Astrocyte (in vitro differentiated cells and primary cell): Measurements from ENCODE around the gene COG5. TPM values are rescaled to one million over a fixed set of nuclear protein-coding genes. Genes with fewer than 3 reads are reported as not detected.

Experiments used
- DNase-seq: peaks from one replicate; pipeline ENCODE4 v3.0.0-alpha.2; 2010; ENCODE audit warnings: low read depth
- FAIRE-seq: peaks from 2 replicates; lab custom pipeline; 2011; peaks lifted over from hg19 to GRCh38; lab: Jason Lieb, UNC
- H2AFZ ChIP-seq: 2 replicates; pipeline ENCODE4 v1.6.0; 2012; ENCODE audit warnings: low read depth, low read length, inconsistent platforms
- H3K27ac ChIP-seq: 2 replicates; pipeline ENCODE4 v1.5.1; 2011; ENCODE audit warnings: low read depth, low read length, inconsistent platforms
- H3K27me3 ChIP-seq: 2 replicates; pipeline ENCODE4 v1.6.0; 2011; ENCODE audit warnings: low read length, inconsistent platforms; ENCODE audit not compliant: insufficient read depth
- H3K36me3 ChIP-seq: 2 replicates; pipeline ENCODE4 v1.5.1; 2011; ENCODE audit warnings: low read length, inconsistent platforms; ENCODE audit not compliant: insufficient read depth
- H3K4me1 ChIP-seq: 2 replicates; pipeline ENCODE4 v1.5.1; 2011; ENCODE audit warnings: low read length, inconsistent platforms; ENCODE audit not compliant: insufficient read depth
- H3K4me2 ChIP-seq: 2 replicates; pipeline ENCODE4 v1.6.0; 2012; ENCODE audit warnings: low read length, inconsistent platforms
- H3K4me3 ChIP-seq: 2 replicates; pipeline ENCODE4 v1.5.1; 2011; ENCODE audit warnings: low read depth, mild to moderate bottlenecking, low read length, inconsistent platforms; ENCODE audit not compliant: insufficient read depth
- H3K79me2 ChIP-seq: 2 replicates; pipeline ENCODE4 v1.6.0; 2012; ENCODE audit warnings: mild to moderate bottlenecking, low read length, inconsistent platforms; ENCODE audit not compliant: insufficient read depth
- H3K9ac ChIP-seq: 2 replicates; pipeline ENCODE4 v1.6.0; 2012; ENCODE audit warnings: mild to moderate bottlenecking, low read length, inconsistent platforms
- H3K9me3 ChIP-seq: 2 replicates; pipeline ENCODE4 v1.5.1; 2012; ENCODE audit warnings: low read depth, mild to moderate bottlenecking, low read length, inconsistent platforms; ENCODE audit not compliant: insufficient read depth
- H4K20me1 ChIP-seq: 2 replicates; pipeline ENCODE4 v1.6.0; 2012; ENCODE audit warnings: low read length, inconsistent platforms; ENCODE audit not compliant: insufficient read depth
- H3K27ac Mint-ChIP-seq: one replicate; pipeline ENCODE4 v1.8.0; 2021; ENCODE audit warnings: mild to moderate bottlenecking, mixed read lengths; ENCODE audit not compliant: unreplicated experiment
- H3K27me3 Mint-ChIP-seq: one replicate; pipeline ENCODE4 v1.8.0; 2021; ENCODE audit warnings: low read depth, mixed read lengths; ENCODE audit not compliant: unreplicated experiment
- H3K36me3 Mint-ChIP-seq: one replicate; pipeline ENCODE4 v1.8.0; 2021; ENCODE audit warnings: low read depth, mixed read lengths; ENCODE audit not compliant: unreplicated experiment
- H3K4me1 Mint-ChIP-seq: one replicate; pipeline ENCODE4 v1.8.0; 2021; ENCODE audit warnings: low read depth, mixed read lengths; ENCODE audit not compliant: unreplicated experiment
- H3K4me3 Mint-ChIP-seq: one replicate; pipeline ENCODE4 v1.8.0; 2021; ENCODE audit warnings: mild to moderate bottlenecking, moderate library complexity, mixed read lengths; ENCODE audit not compliant: unreplicated experiment
- H3K9me3 Mint-ChIP-seq: one replicate; pipeline ENCODE4 v1.8.0; 2021; ENCODE audit warnings: mild to moderate bottlenecking, mixed read lengths; ENCODE audit not compliant: unreplicated experiment
- EZH2 ChIP-seq: IDR thresholded peaks from 2 replicates; pipeline ENCODE4 v1.6.1; 2012; ENCODE audit warnings: mild to moderate bottlenecking, low read length, inconsistent platforms; ENCODE audit not compliant: insufficient read depth
- total RNA-seq: library from RNA; stranded (reverse); gene quantifications from 2 replicates; pipeline ENCODE4 v1.2.1, GENCODE V29; 2021
- TF ChIP-seq, protein P1 (sequence below): IDR thresholded peaks from 2 replicates; pipeline ENCODE4 v1.5.1; 2011; ENCODE audit warnings: low read depth, mild to moderate bottlenecking, inconsistent platforms, low read length, moderate library complexity; ENCODE audit not compliant: insufficient read depth

COG5 gene
- total RNA-seq, 1 donor from 2014 or later = 57.1 TPM

DNA sequence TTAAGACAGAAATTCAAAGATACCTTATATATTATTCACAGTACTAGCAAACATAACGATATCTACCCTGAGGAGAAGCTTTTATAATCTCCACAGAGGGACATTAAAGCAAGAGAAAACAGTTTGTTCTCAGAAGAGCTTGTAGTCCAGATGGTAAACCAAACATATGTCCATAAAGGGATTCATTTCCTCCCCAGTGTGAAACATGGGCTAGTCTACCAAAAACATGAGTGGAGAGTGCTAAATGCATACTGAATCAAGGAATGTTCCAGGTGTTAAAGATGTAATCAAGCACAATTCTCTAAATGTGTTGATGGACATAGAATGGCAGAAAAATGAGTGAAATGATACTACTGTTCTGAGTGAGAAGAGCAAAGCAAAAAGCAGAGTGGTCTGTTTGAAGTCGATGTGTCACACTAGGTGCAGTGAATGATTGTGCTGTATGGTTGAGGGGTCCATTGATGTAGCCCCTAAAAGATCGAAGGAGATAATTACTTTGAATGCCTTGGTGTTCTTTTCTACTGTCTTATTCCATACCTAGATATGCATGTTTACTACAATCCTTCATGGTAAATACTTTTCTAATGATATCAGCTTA is 41.6 kb upstream of the COG5 start:
- no peaks in the 10 kb centered on the region for H3K27me3 ChIP-seq
- H3K4me1 ChIP-seq = no peaks in the 10 kb centered on the region
- no peak overlapping the region for H3K27ac Mint-ChIP-seq
- TF ChIP-seq, protein P1, sequence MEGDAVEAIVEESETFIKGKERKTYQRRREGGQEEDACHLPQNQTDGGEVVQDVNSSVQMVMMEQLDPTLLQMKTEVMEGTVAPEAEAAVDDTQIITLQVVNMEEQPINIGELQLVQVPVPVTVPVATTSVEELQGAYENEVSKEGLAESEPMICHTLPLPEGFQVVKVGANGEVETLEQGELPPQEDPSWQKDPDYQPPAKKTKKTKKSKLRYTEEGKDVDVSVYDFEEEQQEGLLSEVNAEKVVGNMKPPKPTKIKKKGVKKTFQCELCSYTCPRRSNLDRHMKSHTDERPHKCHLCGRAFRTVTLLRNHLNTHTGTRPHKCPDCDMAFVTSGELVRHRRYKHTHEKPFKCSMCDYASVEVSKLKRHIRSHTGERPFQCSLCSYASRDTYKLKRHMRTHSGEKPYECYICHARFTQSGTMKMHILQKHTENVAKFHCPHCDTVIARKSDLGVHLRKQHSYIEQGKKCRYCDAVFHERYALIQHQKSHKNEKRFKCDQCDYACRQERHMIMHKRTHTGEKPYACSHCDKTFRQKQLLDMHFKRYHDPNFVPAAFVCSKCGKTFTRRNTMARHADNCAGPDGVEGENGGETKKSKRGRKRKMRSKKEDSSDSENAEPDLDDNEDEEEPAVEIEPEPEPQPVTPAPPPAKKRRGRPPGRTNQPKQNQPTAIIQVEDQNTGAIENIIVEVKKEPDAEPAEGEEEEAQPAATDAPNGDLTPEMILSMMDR = no peak
- no peak for TF ChIP-seq EZH2
- H3K9me3 Mint-ChIP-seq = no peaks in the 10 kb centered on the region
- FAIRE-seq = peak; percentile 65
- no peaks in the 10 kb centered on the region for H3K4me1 Mint-ChIP-seq
- no peak overlapping the region for H3K27ac ChIP-seq
- no peak overlapping the region for H2AFZ ChIP-seq
- H3K9me3 ChIP-seq = no peaks in the 10 kb centered on the region
- H4K20me1 ChIP-seq = no peaks in the 10 kb centered on the region
- H3K4me3 ChIP-seq = no peak overlapping the region
- peaks cover 5% of the 10 kb centered on the region for H3K36me3 Mint-ChIP-seq
- no peak for DNase-seq
- peaks cover 24% of the 10 kb centered on the region for H3K36me3 ChIP-seq
- no peak overlapping the region for H3K4me3 Mint-ChIP-seq
- H3K4me2 ChIP-seq = no peak overlapping the region
- no peak overlapping the region for H3K9ac ChIP-seq
- no peaks in the 10 kb centered on the region for H3K79me2 ChIP-seq
- no peaks in the 10 kb centered on the region for H3K27me3 Mint-ChIP-seq

- Histone ChIP-seq H2AFZ (no peak overlapping the region), H3K4me2 (no peak overlapping the region), H3K79me2 (no peaks in the 10 kb centered on the region), H4K20me1 (no peaks in the 10 kb centered on the region), H3K9ac (no peak overlapping the region), H3K4me1 (peaks cover 11% of the 10 kb centered on the region), H3K4me3 (no peak overlapping the region), H3K27ac (no peak overlapping the region), H3K36me3 (peaks cover 19% of the 10 kb centered on the region), H3K9me3 (no peaks in the 10 kb centered on the region), H3K27me3 (no peaks in the 10 kb centered on the region)
- Mint-ChIP-seq H3K27ac (no peak overlapping the region), H3K36me3 (peaks cover 3% of the 10 kb centered on the region), H3K4me3 (no peak overlapping the region), H3K27me3 (no peaks in the 10 kb centered on the region), H3K9me3 (no peaks in the 10 kb centered on the region), H3K4me1 (peaks cover under 1% of the 10 kb centered on the region)
- TF ChIP-seq EZH2 = no peak
- TF ChIP-seq, protein P1 = no peak
- FAIRE-seq = no peak
- no peak for DNase-seq
Observed at GRCh38 chr7:107600816-107601215, 37.1 kb upstream of the COG5 start.

- Histone ChIP-seq H3K79me2 (no peaks in the 10 kb centered on the region), H3K9ac (no peak overlapping the region), H3K4me1 (peaks cover 22% of the 10 kb centered on the region), H3K4me3 (no peak overlapping the region), H2AFZ (no peak overlapping the region), H3K4me2 (no peak overlapping the region), H4K20me1 (no peaks in the 10 kb centered on the region), H3K36me3 (peaks cover 19% of the 10 kb centered on the region), H3K27me3 (no peaks in the 10 kb centered on the region), H3K27ac (no peak overlapping the region), H3K9me3 (no peaks in the 10 kb centered on the region)
- Mint-ChIP-seq H3K4me3 (no peak overlapping the region), H3K27ac (no peak overlapping the region), H3K9me3 (no peaks in the 10 kb centered on the region), H3K4me1 (peaks cover 11% of the 10 kb centered on the region), H3K36me3 (peaks cover 3% of the 10 kb centered on the region), H3K27me3 (no peaks in the 10 kb centered on the region)
- no peak for TF ChIP-seq EZH2
- TF ChIP-seq, protein P1 = no peak
- no peak for FAIRE-seq
- no peak for DNase-seq
Observed at GRCh38 chr7:107599262-107599661, 35.5 kb upstream of the COG5 start.
